GM10248 (cell line): ENCODE measurements around the gene ZDHHC22.
A peak's percentile ranks its signal among the peaks of the same experiment; 100 is the strongest.

Source experiments
- CTCF ChIA-PET: fragments of 300-600 bp; sonication (Branson Sonifier 250); formaldehyde crosslinking; extraction: SDS; loops from one replicate; lab custom pipeline; 2021; ENCODE audit warnings: antibody characterized with exemption; lab: Yijun Ruan, JAX
- POLR2A ChIA-PET: fragments of 350-650 bp; sonication (Branson Sonifier 250); formaldehyde crosslinking; extraction: SDS; loops from one replicate; lab custom pipeline; 2020; ENCODE audit warnings: antibody characterized with exemption; lab: Yijun Ruan, JAX
- DNase-seq: peaks from one replicate; pipeline ENCODE4 v3.0.0; 2012; ENCODE audit errors: extremely low spot score
- CTCF ChIP-seq: IDR thresholded peaks from 2 replicates; pipeline ENCODE4 v1.5.1; 2012; ENCODE audit warnings: mild to moderate bottlenecking, low read depth; ENCODE audit errors: extremely low read depth, missing control alignments, control extremely low read depth

The ZDHHC22 gene

DNA sequence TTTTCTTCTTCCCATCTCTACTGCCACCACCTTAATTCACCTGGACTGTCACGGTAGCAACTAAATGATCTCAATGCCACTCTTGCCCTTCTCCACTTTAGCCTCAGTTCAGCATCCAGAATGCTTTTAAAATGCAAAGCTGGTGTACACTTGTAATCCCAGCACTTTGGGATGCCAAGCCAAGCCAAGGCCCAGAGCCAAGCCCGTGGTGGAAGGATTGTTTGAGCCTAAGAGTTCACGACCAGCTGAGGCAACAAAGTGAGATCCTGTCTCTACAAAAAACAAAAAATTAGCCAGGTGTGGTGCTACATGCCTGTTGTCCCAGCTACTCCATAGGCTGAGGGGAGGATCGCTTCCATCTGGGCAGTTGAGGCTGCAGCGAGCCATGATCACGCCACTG is 37.6 kb downstream of the ZDHHC22 start:
- CTCF ChIA-PET: interaction anchor here (0.9 to 2.6 kb wide), 6 partner anchors 10 to 228 kb away, joined by 3 to 7 read pairs (median 4); no protein-coding TSS in a partner anchor
- DNase-seq: no peak
- TF ChIP-seq CTCF: no peak
- POLR2A ChIA-PET: no interaction called here

- DNase-seq: no peak
- POLR2A ChIA-PET: no interaction called here
- no peak for TF ChIP-seq CTCF
- CTCF ChIA-PET: interaction anchor here (1.2 to 2.6 kb wide), 4 partner anchors 13 to 228 kb away, joined by 4 to 7 read pairs (median 4); no protein-coding TSS in a partner anchor
Measured at GRCh38 chr14:77103475-77103874, 38.1 kb downstream of the ZDHHC22 start.

- DNase-seq: no peak
Measured at GRCh38 chr14:77102154-77102553, 39.4 kb downstream of the ZDHHC22 start.

GRCh38 chr14:77100961-77101360 is 40.6 kb downstream of the ZDHHC22 start:
- POLR2A ChIA-PET: no interaction called here
- peak; percentile 16 for DNase-seq
- no peak for TF ChIP-seq CTCF
- CTCF ChIA-PET: interaction anchor here (1.4 to 6.4 kb wide), 4 partner anchors 15 to 25 kb away, joined by 3 to 68 read pairs (median 6); no protein-coding TSS in a partner anchor

More at GRCh38 chr14:77102154-77102553, 39.4 kb downstream of the ZDHHC22 start:
- TF ChIP-seq CTCF: no peak
- CTCF ChIA-PET: interaction anchor here (1.8 kb wide), 1 partner anchor 22 kb away, joined by 8 read pairs; no protein-coding TSS in a partner anchor
- POLR2A ChIA-PET: no interaction called here

DNA sequence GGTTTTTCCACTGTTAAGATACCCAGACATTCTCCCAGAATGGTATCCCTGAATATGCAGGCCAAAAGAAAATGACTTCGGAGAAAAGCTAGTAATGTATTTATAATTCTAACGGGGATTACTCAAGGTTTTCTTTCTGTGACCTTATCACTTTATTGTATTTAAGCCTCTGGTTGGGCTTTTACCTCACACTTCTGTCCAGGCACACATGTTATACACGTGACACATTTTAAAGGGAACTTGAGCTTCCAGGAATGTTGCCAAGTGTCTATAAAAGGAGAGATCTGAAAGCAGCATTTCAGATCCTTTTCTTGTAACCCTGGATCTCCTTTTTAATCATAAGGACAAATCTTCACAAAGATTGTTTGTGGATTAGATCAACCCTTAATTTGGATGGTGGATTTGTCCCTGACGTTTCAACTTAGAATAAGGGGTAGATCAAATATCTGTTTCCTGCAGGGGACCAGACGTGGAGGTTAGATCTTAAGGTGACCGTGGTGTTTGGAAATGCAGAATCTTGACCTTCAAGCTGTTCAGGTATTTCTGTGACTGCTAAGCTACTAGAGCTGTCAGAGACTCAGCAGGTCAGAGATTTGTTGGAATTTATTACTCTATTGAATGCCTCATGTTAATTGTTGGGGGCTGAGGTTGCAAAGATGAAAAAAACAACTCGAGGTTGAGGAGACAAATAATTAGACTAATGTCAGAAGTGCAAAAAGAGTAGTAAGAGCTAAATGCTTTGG is 42.0 kb downstream of the ZDHHC22 start:
- DNase-seq: no peak
- ChIA-PET POLR2A (no interaction called here), CTCF (interaction anchor here (0.8 to 6.4 kb wide), 14 partner anchors 8 to 227 kb away, joined by 3 to 68 read pairs (median 5); no protein-coding TSS in a partner anchor)
- no peak for TF ChIP-seq CTCF

DNA sequence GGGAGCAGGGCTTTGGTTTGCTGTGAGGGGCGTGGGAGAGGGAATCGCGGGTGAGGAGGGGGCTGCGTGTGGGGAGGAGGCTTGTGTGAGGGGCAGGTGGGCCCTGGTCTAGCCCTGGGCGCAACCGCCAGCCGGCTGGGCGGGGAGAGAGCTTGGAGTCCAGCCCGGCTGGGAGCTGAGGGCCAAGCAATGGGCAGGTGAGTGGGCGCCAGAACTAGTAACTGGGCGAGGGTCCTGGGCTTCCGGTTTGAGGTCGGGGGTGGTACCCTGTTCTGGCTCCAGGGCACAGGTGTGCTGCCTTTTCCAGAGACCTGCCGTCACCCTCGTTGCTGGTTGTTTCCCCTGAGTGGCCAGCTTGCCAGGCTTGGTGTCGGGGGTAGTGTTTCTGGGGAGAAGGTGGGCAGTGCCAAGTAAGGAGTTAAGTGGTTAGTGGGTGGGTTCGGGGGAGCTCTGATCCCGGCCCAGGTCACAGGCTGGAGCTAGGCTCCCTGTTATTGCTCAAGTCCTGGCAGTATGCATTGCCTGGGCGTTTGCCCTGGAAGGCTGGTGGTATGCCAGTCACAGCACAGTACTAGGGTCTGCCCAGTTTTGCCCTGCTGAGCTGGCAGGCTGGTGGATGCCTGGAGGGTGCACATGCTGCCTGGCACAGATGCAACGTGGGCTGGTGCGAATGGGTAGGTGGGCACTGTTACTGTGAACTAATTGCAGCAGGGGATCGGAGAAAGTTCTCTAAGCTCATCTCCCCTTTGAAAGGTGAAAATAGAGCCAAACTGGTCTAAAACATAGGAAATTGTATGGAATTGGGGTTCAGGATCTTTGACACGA is 42.9 kb downstream of the ZDHHC22 start:
- no peak for TF ChIP-seq CTCF
- ChIA-PET POLR2A (interaction anchor here (0.8 kb wide), 1 partner anchor 11 kb away, joined by 3 read pairs; no protein-coding TSS in a partner anchor), CTCF (interaction anchor here (0.9 to 6.4 kb wide), 15 partner anchors 9 to 226 kb away, joined by 3 to 68 read pairs (median 5); no protein-coding TSS in a partner anchor)
- DNase-seq: no peak
